Ovary (tissue), 3 donors: Measurements from ENCODE around the gene IER5.

Experiments used
- CTCF ChIP-seq, 3 donors: fragments of 450-650 bp in 2 of 3; fragments of 200-600 bp in 1 of 3; IDR thresholded peaks; one replicate each; pipeline versions ENCODE4 v1.5.1 to v1.8.0; 2016 to 2022; ENCODE audit warnings: antibody characterized with exemption in 3 of 3, mild to moderate bottlenecking in 1 of 3
- EP300 ChIP-seq: sonication (generic); formaldehyde crosslinking; IDR thresholded peaks from one replicate; pipeline ENCODE4 v1.6.1; 2017; ENCODE audit warnings: antibody characterized with exemption
- POLR2A ChIP-seq: fragments of 450-650 bp; IDR thresholded peaks from one replicate; pipeline ENCODE4 v1.6.1; 2017; ENCODE audit warnings: antibody characterized with exemption, mild to moderate bottlenecking, moderate library complexity
- donor health status: DM: no; HTN: no; CAD: no.

DNA sequence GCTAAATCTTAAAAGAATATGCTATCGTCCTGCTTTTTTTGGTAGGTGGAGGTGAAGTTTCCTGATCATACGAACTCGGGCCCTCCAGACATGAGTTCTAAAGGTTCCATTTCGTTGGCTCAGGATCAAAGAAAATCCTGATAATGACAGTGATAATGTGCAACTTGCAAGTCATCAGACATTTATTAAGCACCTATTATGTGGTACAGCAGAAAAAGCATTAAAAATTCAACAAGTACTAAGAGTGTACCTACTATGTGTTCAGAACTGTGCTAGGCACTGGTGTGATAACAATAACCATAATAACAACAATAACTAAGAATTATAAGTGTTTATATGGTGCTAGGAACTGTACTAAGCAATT lies 3.9 kb upstream of the IER5 start:
- TF ChIP-seq POLR2A (no peak), CTCF (IDR thresholded peaks at IDR 0.05) (no peak), EP300 (no peak)
